ENCODE data around the gene CYTIP.
"Not testable (repeated sequence)": the region's sequence is repeated elsewhere in the genome, so short reads cannot be mapped to it uniquely, and the experiment has no call there.

CYTIP gene

DNA sequence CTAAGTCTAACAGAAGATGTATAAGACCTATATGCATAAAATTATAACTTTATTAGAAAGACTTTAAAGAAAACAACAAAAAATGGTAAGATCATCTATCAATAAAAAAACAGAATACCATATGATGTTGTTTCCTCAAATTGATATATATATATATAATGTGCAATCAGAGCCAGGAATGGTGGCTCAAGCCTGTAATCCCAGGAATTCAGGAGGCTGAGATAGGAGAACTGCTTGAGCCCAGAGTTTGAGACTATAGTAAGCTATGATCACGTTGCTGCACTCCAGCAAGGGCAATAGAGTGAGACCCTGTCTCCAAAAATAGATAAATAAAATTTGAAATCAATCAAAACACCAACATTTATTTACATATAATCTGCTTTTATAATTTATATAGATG, 19.5 kb downstream of the CYTIP start:
- no peak for DNase-seq (ENCODE audit: low read depth in 2 of 2)

DNA sequence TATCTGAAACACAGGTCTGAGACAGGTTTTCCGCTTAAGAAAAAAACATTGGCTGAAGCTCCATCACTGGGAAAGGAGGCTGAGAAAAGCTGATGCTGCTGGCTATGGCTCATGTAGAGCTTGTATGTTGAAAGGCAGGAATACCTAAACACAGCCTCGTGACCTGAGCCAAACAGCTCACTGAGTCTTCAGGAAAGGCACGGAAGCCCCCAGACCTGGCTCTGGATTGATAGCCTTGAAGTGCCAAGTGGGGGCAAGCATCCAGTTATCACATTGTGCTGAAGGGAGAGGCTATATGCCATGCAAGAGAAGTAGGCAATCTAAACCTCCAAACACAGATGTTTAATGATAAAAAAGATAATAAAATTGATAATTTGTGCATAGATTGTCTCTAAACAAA, 21.9 kb downstream of the CYTIP start:
- DNase-seq (ENCODE audit: low read depth in 2 of 2), result no peak

DNA sequence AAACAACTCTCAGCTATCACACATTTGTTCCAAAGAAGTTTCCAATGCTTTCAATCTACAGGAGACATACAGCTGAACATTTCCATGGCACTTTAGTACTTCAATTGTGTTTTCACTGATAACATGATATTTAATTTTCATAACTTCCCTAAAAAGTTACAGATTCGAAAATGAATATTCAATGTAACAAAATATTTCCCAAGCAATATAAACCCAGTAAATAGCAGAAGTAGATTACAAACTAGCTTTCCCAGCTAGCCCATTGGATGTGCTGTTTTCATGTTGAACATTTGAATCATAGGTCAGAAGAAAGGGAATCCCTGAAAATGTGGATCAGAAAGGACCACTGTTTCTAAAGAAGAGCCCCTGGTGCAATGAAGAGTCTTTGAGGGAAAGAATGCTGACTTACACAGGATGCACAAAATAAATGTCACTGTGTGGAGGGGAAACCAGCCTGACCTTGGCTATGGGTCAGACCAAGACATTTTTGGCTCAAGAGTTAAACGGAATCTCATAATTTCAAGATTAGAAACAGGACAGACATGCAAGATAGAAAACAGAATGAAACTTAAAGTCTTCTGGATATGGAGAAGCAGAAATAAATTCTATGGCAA, 22.5 kb downstream of the CYTIP start:
- DNase-seq (ENCODE audit: low read depth in 2 of 2), result no peak

DNA sequence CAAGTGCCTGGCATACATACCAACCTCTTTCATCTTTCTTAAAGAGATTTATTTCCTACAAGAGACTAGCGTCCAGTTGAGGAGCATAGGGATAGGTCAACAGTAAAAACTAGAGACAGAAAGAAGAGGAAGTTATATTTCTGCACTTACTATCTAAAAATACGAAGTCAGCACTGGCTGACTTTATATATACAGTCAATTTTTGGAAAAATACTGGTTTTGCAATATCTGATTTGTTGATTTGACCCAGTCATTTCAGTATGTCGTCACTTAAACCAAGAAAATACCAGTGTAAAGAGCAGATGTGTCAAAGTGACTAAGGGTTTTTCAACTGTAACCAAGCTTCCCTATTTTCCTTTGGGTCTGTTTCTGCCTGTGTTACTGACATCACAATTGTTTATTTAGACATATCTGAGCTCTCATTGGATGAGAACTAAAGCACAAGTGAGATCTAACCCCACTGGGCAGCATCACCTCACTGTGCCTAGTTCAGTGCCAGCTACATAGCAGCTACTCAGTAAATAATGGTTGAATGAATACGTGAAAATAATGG, 23.0 kb downstream of the CYTIP start:
- no peak for DNase-seq (ENCODE audit: low read depth in 2 of 2)

DNA sequence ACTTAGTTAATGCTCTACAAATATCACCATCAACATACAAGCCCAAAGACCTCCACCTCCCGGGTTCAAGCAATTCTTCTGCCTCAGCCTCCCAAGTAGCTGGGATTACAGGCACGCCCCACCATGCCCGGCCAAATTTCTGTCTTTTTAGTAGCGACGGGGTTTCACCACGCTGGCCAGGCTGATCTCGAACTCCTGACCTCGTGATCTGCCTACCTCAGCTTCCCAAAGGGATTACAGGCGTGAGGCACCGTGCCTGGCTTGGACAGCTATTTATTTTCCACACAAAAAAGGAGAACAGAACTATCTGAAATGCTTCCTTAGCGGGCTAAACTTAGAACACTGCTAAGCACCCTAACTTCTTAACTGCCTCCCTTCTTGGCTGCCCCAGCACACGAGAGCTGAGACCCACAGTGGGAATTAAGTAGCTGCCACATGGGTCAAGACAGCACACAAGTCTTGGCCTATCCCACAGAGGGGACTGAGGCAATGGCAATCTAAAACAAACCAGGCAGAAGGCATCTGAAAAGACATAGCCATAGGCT, 24.8 kb downstream of the CYTIP start:
- DNase-seq (ENCODE audit: low read depth in 2 of 2), result no peak

DNA sequence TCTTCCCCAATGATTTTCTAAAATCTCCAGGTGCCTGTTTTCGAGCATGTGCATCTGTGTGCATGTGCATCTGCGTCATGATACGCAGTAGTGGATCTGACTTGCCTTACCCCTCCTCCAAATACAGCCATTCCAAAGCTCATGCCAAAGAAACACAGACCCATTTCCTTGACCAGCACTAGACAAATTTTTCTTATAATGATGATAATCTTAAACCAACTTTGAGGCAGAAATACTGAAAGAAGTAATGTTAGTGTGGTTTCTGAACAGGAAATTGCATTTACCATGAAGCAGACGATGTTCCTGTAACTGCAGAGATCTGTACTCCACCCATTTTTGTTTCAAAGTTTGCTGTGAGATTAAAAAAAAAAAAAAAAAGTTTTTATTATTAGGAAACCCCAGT, 25.6 kb downstream of the CYTIP start:
- no peak for DNase-seq (ENCODE audit: low read depth in 2 of 2)

DNA sequence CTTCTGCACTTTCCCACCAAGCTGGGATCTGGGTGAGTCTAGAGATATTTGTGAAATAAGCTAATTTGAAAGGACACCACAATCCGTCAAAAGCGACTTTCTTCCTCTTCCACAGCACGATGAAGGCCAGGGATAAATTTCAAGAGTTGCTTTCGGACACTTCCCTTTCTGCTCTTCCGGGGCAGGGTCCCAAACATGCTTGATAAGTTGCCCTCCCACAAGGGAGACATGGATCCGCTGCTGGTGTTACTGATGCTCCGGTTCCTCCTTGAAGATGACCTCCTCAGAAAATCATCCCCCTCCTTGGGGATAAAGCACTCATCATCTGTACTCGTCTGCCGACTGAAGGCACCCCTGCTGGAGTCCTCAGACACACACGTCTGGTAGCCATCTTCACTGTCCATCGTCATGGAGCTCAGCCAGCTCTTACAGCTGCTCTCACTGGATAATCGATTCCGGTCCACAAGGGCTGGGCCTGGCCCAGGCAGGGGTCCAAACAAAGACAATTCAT, 28.2 kb downstream of the CYTIP start:
- DNase-seq (ENCODE audit: low read depth in 2 of 2), result no peak

DNA sequence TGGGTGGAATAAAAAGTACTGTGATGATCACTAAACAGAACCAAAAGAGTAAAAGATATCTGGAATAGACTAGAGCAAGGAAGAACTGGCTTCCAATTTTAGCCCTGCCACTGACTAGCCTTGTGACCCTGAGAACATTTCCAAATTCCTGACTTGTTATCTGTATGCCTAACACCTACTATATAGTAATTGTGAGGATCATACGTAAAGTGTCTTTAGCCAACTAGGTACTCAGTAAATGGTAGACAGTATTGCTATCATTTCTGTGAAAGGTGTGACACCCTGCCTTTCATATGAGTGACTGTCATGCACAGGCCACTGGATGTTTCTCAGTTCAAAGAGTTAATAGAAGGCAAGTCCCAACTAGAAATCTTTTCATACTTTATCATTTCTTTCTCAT, 29.8 kb downstream of the CYTIP start:
- no peak for DNase-seq (ENCODE audit: low read depth in 2 of 2)

DNA sequence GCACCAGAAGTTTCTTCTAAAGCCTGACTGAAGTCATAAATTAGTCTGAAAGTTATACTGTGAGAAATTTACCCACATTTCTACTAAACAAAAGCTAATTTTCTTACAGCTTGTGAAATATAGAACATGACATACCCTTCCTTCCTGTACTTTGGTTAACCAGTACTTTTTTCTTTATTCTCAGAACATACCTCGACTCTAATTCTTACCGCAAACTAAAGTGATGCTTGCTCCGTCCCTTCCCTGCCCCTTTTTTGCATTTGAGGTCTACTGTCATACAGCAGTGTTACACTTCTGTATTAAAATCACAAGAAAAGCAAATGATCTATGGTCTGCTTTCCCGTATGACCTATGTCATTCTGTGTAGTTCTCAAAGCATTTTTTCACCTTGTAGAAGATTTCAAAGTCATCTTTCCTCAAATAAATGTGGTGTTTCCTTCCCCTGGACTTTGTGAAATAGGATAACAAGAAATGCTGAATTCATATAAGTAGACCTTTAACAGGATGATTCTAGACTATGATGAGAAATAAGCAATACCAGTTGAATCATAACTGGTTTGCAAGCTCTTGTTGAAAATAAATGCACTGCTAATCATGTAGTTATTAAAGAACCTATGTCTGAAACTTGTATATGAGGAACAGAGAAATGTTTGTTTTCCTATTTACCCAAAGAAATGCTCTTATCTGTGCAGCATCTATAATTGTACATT, 30.4 kb downstream of the CYTIP start:
- DNase-seq (ENCODE audit: low read depth in 2 of 2), result no peak

DNA sequence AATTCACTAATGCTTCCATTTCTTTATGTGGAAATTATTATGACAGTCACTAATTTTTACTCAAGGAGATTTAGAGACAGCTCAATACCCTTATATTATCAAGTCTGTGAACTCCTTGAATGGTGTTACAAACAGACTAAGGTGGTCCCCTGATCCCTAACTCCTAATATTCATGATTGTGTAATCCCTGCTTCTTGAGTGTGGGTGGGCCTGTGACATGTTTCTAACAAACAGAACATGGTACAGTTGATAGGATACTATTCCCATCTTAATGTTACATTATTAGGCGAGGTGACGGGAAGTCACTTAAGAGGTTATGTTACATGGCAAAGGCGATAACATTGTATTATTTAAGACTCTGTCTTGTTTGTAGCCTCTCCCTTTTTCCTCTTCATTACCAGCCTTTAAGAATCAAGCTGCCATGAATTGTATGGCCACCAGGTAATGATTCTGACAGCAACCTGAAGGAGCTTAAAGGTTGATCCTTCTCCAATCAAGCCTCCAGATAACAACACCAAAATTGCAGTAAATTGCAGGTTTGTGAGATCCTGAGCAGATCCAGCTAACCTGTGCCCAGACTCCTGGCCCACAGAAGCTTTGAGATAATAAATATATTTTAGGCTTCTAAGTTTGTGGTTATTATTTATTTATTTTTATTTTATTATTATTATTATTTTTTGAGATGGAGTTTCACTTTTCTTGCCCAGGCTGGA, 32.1 kb downstream of the CYTIP start:
- no peak for DNase-seq (ENCODE audit: low read depth in 2 of 2)

DNA sequence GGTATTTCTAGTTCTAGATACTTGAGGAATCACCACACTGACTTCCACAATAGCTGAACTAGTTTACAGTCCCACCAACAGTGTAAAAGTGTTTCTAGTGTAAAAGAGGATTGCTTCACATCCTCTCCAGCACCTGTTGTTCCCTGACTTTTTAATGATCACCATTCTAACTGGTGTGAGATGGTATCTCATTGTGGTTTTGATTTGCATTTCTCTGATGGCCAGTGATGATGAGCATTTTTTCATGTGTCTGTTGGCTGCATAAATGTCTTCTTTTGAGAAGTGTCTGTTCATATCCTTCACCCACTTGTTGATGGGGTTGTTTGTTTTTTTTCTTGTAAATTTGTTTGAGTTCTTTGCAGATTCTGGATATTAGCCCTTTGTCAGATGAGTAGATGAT, 38.5 kb downstream of the CYTIP start:
- DNase-seq (ENCODE audit: low read depth in 2 of 2), result not testable (repeated sequence)

DNA sequence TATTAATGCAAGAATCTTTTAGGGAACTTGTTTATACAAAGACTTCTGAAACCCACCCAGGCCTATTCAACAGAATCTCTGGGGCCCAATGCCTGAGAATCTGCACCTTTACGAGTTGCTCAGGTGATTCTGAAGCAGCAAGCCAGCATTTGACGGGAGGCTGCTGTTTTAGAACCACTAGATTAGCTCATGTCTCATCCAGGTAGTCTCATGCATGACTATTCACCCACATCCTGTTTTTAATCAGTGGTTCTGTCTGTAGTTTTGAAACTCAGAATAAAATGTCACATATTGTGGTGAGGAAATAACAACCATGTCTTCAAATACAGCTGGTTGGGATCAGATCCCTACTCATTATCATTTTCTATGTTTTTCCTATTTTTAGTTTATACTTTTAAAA, 39.5 kb downstream of the CYTIP start:
- DNase-seq (ENCODE audit: low read depth in 2 of 2), result peak in 1 of 2 donors; percentile 33

DNA sequence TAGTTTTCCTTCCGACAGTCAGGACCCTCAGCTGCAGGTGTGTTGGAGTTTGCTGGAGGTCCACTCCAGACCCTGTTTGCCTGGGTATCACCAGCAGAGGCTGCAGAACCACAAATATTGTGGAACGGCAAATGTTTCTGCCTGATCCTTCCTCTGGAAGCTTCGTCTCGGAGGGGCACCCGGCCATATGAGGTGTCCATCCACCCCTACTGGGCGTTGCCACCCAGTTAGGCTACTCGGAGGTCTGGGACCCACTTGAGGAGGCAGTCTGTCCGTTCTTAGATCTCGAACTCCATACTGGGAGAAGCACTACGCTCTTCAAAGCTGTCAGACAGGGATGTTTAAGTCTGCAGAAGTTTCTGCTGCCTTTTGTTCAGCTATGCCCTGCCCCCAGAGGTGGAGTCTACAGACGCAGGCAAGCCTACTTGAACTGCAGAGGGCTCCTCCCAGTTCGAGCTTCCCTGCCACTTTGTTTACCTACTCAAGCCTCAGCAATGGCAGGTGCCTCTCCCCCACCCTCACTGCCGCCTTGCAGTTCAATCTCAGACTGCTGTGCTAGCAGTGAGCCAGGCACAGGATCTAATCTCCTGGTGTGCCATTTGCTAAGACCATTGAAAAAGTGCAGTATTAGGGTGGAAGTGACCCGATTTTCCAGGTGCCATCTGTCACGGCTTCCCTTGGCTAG, 40.9 kb downstream of the CYTIP start:
- not testable (repeated sequence) for DNase-seq (ENCODE audit: low read depth in 2 of 2)

DNA sequence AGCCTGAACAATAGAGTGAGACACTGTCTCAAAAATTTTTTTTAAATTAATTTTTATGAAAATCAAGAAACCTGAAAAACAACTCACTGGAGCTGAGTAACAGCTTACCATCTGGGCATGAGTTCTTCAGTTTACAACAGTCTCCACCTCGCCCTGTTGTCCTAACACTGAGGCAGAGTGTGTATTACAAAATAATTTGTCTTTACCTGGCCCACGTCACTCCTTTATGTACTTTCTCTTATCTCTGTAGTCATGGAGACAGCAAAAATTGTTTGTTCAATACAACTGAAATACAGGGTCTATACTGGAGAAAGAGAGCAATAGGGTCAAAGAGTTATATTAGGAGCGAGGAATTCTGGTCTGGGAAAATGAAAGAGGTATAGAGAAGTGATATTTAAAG, 48.1 kb downstream of the CYTIP start:
- DNase-seq (ENCODE audit: low read depth in 2 of 2), result no peak

DNA sequence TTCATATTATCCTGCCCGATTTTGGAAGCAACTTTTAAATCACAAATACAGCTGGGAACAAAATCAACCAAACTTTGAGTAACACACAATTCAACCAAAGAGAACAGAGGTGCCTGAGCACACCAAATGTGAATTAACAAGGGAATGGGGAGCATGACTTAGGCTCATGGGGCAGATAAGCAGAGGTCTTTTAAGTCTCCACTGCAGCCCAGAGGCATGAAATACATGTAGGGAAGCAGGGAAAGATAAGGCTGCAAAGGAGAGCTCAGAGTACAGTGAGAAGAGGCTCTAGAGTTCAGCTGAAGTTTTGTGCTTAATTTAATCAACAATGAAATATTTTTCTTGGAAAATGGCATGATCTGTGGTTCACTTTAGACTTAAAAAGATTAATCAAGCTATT, 49.0 kb downstream of the CYTIP start:
- DNase-seq (ENCODE audit: low read depth in 2 of 2), result no peak

DNA sequence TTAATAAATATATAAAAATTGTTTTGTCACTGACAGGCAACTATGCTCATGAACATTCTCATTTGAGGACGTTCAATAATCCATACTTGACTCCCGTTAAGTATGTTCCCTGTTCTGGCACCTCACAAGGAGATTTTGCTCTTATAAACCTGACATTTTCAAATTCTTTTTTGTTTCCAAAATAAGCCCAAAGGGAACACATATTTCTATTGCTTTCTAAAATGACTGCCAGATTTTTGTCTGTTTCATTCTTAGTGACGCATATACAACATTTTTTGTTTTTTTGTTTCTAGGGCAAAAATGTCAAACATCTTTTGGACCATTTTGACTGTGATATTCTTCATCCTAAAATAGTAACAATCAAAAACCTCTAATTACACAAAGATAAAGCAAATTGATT, 50.5 kb downstream of the CYTIP start:
- no peak for DNase-seq (ENCODE audit: low read depth in 2 of 2)

DNA sequence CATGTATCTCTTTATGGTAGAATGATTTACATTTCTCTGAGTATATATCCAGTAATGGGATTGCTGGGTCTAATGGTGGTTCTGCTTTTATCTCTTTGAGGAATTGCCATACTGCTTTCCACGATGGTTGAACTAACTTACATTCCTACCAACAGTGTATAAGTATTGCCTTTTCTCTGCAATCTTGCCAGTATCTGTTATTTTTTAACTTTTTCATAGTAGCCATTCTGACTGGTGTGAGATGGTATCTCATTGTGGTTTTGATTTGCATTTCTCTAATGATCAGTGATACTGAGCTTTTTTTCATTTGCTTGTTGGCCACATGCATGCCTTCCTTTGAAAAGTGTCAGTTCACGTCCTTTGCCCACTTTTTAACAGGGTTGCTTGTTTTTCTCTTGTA, 55.1 kb downstream of the CYTIP start:
- no peak for DNase-seq (ENCODE audit: low read depth in 2 of 2)

DNA sequence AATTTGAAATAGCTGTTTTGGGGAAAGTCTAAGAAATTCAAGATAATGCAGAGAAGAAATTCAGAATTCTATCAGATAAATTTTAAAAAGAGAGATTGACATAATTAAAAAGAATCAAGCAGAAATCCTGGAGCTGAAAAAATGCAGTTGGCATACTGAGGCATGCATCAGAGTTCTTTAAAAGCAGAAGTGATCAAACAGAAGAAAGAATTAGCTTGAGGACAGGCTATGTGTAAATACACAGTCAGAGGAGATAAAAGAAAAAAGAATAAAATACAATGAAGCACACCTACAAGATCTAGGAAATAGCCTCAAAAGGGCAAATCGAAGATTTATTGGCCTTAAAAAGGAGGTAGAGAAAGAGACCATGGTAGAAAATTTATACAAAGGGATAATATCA, 57.1 kb downstream of the CYTIP start:
- no peak for DNase-seq (ENCODE audit: low read depth in 2 of 2)

DNA sequence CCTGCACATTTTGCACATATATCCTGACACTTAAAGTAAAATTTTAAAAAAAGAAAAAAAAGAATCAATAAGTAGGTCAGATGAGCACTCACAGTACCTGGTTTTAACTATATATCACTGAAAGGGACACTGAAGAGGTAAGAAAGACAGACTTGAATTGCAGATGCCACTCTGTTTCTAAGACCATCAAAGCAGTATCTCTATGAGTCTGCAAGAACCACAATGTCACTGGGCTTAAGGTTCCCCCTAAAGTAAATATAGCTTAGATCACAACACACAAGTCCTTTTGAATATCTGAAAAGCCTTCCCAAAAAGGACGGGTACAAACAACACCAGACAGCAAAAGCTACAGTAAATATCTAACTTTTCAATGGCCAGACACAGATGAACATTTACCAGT, 57.6 kb downstream of the CYTIP start:
- DNase-seq (ENCODE audit: low read depth in 2 of 2), result no peak

DNA sequence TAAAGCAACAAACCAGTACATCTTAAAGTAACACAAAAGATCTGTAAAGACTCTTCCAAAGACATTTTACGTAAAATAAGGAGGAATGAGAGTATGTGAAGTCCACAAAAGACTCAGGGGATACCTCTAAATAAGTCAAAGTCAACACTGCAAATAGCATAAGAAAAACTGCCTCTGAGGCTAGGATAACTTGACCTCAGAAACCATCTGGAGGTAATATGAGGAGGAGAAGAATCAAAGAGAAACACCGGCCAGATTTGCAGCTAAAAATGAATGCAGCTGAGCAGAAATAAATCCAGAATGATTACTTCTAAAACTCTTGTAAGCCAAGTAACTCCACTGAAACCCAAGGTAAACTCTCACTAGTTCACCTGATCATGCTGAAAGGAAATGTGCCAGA, 66.0 kb downstream of the CYTIP start:
- DNase-seq (ENCODE audit: low read depth in 2 of 2), result no peak

DNA sequence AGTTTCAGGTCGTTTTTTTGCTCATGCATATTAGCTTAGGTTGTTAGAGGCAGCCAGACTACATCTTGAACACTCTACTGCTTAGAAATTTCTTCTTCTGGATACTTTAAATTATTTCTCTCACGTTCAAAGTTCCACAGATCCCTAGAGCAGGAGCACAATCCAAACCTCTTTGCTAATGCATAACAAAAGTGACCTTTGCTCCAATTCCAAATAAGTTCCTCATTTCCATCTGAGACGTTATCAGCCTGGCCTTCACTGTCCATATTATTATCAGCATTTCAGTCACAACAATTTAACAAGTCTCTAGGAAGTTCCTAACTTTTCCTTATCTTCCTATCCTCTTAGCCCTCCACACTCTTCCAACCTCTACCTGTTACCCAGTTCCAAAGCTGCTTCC, 67.8 kb downstream of the CYTIP start:
- no peak for DNase-seq (ENCODE audit: low read depth in 2 of 2)

DNA sequence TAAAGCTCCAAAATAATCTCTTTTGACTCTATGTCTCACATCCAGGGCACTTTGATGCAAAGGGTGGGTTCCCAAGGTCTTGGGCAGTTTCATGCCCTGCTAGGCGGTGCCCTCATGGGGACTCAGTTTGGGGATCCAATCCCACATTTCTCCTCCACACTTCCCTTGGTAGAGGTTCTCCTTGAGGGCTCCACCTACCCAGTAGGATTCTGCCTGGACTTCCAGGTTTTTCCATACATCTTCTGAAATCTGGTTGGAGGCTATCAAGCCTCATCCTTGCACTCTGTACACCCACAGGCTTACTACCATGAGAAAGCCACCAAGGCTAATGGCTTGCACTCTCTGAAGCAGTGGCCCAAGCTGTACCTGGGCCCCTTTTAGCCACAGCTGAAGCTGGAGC, 68.5 kb downstream of the CYTIP start:
- DNase-seq (ENCODE audit: low read depth in 2 of 2), result no peak
